GM21529 (cell line): ENCODE measurements around the gene RAB11FIP4.

ENCODE experiments used
- ATAC-seq: cut with Tn5 transposase; IDR thresholded peaks from one replicate; pipeline ENCODE4 v1.9.1; 2021; ENCODE audit not compliant: unreplicated experiment

Gene RAB11FIP4

DNA sequence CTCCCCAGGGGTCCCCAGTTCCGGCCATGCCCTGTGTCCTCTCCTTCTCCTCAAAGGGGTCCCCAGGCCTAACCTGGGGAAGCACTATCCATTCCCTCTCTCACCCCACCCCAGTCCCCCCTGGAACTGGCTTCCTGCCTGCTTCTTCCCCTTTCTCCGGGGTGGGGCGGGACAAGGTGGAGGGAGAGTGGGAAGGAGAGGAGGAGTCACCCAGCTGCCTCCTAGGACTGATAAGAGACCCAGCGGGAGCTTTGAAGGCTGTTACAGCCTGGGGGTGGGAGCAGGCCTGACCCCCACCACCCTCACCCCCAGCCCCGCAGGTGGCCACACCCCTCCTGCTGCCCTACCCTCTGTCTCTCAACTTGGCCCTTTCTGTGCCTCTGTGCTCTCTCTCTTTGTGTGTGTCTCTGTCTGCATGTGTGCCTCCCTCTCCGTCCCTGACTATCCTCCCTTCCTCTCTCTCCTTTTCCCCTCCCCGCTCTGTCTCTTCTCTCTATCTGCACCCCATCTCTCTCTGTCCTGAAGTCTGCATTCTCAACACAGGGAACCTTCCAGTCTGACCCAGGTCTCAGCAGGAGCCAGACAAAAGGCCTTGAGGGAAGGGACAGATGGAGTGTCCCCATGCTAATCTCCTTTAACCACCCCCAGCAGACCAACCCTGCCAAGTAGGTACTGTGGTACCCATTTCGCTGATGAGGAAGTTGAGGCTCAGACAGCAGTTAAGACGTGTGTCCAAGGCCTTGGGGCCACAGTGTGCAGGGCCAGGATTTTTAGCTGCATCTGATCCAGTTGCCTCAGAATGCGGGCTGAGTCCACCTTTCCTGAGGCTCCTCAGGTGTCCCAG lies 66.1 kb downstream of the RAB11FIP4 start:
- ATAC-seq: no peak

DNA sequence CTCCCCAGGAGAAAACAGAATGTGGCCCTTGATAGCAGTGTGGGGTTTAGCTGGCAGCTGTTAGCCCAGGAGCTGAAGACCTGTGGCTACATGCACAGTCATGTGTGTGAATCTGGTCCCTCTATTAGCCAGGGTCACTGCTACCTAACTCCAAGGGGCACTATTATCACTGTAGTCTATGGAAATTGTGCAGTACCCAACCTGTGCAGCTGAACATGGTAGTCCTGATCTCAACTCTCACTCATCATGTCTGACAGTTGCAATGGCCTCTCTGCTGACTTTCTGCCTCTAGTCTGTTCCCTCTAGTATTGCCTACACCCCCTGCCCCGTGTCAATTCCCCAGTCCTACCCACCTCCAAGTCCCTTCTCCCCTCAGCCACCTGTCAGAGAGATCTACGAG lies 67.4 kb downstream of the RAB11FIP4 start:
- no peak for ATAC-seq

DNA sequence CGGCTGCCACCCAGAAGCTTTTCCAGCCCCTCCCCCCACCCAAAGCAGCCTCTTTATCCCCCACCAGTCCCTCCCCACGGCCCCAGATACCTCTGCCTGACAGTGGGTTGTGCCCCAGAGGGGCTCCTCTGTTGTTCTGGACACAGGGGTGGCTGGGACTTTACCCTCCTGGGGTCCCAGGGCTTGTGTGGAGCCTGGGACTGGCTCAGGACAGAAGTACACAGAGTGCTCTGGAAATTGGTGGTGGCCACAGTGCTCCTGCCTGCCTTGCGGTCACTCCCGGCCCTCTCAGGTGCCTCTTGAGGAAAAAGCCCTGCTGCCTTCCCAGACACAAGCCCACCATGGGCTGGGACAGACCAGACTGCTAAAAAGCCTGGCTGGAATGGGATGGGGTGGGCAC lies 68.2 kb downstream of the RAB11FIP4 start:
- ATAC-seq: no peak

DNA sequence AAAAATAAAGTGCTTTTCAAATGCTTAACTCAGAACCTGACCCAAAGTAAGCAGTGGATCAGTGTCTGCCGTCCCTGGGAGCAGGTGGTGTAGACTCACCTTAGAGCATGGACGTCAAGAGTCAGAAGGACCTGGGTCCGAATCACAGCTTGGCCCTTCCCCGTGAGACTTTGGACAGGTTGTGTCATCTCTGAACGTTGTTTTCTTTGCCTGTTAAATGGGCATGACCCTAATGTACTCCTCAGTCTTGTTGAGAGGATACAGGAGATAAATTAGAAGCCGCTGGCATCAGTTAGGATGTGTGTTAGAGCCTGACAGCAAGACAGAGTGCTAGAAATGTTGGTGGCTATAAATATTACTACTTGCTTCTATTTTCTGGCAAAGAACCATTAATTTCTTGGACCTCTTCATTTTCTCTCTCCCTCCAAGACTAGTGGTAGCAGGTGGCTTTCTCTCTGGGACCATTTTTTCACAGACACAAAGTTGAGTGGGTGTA lies 68.8 kb downstream of the RAB11FIP4 start:
- no peak for ATAC-seq

DNA sequence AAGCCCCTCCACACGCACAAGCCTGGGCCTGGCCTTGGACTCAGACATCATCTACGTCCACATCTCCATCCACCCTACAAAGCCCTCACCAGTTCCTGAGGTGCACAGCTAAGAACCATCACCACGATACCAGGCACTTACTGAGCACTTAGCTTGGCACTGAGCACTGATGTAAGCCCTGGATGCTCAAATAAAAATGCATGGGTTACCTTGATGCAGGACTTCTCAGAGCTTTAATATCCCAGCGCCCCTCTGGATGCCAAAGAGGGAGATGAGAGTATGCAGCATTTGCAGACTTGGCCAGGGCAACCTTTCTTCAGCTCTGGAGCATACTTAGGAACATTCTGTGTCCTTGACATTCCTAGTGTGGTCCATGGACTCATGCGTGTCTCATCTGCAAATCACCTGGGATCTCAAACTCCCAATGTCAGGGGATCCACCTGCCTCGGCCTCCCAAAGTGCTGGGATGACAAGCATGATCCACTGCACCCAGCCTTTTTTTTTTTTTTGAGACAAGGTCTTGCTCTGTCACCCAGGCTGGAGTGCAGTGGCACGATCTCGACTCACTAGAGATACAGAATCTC lies 69.8 kb downstream of the RAB11FIP4 start:
- ATAC-seq: no peak

DNA sequence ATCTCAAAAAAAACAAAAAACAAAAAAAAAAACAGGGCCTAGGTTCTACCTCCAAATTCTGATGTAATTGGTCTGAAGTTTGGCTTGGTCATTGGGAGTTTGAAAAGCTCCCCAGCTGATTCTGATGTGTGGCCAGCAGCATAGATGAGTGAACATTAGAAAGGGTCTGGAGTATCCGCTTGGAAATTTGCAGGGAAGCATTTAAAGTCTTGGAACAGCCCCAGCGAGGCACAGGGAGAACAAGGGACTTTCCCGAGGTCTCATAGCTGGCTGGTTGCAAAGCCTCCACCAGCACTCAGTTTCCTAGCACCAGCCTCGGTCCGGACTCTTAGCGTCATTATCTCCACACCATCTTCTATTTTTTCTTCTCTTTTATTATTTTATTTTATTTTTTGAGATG lies 70.8 kb downstream of the RAB11FIP4 start:
- ATAC-seq: no peak

DNA sequence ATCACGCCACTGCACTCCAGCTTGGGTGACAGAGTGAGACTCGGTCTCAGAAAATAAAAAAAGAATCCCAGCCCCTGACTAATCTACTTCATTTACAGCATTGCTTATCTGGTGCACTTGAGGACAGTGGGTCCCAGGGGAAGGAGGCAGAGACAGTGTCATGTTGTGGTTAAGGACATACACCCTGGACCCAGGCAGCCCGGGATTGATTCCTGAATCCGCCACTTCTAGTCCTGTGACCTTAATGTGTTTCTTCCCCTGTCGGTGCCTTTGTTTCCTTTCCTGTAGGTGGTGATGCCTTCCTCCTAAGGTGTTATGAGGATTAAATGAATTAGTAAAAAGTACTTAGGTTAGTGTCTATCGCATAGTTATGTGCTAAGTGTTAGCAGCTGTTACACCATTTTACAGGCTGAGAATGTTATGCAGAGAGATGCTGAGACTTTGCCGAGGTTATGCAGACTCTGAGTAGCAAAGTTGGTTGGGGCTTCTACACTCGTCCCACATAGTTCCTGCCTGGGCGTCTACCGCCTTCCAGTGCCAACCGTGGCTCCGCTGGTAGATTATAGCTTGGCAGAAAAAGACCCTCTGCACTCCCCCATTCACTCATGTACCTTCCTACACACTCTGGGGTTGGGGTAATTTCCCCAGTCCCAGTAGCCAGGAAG lies 74.8 kb downstream of the RAB11FIP4 start:
- no peak for ATAC-seq

DNA sequence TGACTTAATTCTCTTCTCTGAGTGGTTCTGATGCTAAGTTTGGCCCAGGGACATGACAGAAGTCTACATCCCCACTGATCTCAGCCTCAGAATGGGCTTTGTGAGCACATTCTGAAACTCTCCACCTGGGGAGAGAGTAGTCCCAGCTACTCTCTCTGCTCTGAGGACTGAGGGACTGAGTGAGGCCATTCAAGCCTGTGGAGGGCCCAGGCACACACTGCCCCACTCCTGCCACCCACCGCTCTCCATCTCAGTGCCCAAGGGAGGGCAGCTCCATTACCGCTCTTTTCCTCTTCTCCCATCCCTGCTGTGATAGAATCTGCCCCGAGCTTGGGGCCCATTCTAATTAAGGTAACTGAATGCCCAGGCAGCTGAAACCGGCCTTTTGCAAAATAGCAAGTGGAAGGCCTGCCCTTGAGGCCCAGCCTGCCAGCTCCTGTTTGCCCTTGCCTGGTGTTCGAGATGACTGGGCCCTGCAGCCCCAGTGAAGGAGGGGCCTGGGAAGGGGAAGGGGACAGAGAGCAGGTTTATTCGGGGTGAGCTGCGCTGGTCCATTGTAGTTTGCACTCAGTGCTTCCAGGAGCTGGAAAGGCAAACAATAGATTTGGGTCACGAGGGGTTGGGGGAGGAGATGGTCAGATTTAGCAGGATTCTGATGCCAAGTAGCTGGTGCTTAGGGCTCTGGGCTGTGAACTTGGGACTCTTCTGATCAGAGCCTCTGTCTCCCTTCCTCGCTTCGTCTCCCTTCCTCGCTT lies 76.2 kb downstream of the RAB11FIP4 start:
- ATAC-seq: no peak

DNA sequence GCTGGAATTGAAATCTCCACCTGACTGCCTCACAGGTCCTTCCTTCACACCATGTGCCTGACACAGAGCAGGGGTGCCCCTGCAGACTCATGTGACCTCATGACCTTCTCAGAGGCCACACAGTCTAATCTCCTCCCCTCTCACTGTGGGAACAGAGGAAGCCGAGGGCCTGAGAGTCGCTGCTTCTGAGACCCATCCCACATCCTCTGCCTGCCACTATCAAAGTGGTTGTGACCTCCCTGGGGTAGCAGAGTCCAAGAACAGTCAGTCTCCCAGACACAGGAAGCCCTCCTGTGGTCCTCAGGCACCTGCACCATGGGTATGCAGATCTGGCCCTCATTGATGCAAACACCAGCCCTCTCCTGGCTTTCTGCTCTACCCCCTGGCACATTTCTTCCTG lies 78.5 kb downstream of the RAB11FIP4 start:
- no peak for ATAC-seq

DNA sequence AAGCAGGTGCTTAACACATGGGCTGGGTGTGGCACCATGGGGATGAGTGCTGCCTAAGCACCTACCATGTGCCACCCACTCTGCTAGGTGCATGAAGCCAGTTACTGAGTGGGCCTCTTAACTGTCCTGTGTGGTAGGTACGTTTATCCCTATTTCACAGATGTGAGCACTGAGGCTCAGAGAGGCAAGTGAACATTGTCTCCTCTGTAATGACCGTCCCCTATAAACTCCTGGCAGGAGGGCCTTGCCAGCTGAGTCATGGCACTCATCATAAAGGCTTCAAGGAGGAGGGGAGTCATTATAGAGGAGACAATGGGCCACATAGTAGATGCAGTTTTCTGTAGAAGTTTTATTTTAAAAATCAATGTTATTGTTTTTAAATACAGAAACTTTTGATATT lies 79.1 kb downstream of the RAB11FIP4 start:
- no peak for ATAC-seq

DNA sequence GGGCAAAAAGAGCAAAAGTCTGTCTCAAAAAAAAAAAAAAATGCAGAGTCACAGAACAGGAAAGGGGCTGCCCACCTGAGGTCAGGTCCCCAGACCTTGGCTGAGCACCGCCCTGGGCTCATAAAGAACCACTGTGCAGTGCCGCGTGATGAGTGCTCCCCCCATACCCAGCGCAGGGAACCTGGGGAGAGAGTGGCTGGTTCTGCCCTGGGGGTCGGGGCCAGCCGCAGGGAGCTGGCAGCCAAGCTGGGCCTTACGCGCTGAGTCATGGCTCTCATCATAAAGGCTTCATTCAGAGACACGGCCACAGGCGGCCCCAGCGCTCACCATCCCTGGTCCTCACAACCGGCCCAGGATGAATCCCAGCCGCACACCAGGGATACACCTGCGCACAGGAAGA lies 80.7 kb downstream of the RAB11FIP4 start:
- ATAC-seq: no peak

DNA sequence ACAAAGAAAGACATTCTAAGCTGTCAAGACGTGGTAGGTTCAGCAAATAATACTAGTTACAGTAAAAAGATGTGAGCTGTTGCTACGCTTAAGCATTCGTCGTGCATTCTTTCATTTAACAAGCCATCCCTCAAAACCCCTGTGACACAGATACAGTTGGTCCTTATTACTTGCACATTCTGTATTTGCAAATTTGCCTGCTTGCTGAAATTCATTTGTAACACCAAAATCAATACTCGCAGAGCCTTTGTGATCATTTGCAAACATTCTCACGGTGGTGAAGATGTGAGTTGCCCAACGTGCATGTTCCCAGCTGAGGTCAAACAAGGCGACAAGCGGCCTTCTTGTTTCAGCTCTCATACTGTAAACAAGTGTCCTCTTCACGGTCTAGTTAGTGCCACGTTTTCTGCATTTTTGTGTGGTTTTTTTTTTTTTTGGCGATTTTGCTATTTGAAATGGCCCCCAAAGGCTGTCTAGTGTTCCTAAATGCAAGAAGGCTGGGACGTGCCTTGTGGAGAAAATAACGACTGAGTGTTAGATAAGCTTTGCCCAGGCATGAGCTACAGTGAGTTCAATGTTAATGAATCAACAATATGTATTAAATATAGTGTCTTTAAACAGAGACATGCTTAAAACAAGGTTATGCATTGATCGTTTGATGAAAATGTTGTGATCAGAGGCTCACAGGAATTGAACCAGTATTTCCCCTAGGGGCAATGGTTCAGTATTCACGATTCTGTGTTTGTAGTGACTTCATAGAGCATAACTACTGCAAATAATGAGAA lies 84.1 kb downstream of the RAB11FIP4 start:
- no peak for ATAC-seq

DNA sequence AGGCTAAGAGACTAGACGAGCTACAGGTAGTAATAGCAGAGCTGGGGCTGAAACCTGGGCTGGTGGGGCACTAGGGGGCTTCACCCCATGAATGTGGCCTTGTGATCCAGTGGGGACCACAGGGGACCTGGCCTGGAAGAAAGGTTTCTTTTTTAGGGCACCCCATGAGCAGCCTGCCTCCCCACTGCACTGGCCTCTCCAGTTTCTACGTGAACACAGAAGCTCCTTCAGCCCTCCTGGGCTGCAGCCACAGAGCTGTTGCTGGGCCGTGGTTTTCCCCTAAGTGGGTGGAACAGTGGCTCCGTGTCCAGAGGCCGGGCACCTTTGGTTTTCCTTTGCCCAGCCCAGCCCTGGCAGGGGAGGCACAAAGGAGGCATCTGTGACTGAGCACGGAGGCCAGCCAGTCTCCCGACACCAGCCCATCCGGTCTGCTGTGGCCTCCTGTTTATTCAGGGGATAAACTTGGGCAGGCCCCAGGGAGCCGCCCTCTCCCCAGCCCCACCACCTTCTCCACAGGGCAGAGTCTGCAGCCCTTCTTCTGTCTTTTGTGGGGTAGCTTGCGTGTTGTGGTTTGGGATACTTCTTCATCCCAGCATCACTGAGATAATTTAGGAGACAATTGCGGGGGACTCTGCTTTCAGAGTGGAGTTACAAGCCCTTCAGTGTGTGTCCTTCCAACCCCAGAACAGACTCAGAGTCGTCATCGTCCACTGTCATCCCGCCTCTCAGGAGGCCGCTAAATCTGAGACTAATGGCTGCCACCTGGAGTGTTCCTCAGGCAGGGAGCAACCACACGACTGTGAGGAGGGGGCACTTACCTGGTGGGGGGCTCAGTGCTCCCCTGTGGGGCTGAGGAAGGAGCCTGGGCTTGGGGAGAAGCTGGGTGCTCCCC lies 85.3 kb downstream of the RAB11FIP4 start:
- ATAC-seq: no peak

DNA sequence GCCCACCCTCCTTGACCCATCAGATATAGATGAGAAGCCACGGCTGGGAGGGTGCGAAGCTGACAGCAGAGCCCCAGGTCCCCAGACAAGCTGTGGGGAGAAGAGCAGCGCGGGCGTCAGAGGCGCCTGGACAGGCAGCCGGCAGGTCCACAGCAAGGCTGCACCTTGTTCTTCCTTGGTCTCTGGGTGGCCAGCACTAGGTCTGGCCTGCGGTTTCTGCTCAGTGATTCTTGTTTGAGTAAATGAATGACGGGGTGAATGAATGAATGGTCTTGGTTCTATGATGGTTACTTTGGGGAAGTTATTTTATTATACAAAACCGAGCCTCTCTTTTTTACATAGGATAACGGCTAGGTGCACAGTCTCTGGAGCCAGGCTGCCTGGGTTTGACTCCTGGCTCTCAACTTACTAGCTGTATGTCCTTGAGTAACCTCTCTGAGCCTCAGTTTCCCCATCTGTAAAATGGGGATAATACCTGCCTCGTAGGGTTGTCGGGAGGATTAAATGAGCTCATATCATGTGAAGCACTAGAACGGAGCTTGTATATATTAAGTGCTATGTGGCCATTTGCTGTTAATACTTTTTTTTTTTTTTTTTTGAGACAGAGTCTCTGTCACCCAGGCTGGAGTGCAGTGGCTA lies 86.1 kb downstream of the RAB11FIP4 start:
- no peak for ATAC-seq

DNA sequence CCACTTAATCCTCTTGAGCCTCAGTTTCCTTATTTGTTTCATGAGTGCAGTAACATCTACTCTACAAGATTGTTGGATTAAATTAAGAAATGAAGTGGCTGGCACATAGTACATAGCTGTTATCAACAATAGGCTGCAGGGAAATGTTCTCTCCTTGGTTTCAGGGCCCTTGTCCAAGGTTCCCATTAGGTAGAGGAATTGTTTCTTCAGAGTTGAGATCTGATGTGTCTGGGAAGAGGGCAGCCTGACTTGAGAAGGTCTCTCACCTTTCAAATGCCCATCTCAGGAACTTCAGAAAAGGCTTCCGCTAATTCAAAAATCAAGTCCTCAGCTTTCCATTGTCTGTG lies 87.6 kb downstream of the RAB11FIP4 start:
- ATAC-seq: no peak

DNA sequence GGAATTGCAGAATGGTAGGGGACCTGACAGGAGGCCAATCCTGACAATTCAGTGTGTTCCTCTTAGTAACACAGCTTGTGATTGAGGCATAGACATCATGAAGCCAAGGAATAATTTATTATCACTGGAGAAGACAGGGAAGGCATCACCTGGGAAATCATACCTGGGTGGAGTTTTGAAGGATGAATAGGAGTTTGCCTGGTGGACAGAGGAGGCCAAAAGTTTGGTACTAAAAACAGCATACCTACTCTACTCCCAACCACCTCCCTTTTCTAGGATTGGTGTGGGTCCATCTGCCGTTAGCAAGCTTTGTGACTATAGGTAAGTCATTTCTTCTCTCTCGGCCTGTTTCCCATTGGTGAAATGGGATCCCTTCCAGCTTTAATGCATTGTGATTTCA lies 88.0 kb downstream of the RAB11FIP4 start:
- ATAC-seq: no peak

DNA sequence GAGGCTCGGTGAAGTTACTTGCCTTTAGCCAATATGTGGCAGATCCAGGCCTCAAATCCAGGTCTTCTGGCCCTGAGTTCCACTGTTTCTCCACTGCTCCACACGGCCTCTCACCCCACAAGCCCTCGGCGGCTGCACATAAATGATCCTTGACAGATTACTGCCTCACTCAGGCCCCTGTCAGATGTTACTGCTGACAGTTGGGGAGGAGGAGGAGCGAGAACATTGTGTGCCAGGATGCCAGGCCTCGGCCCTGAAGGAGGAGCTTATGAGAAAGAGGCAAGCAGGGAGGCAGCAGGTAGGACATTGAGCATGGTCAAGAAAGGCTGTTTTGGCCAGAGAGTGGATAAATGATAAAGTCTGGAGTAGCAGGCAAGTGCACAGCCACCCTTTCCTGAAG lies 88.6 kb downstream of the RAB11FIP4 start:
- no peak for ATAC-seq

DNA sequence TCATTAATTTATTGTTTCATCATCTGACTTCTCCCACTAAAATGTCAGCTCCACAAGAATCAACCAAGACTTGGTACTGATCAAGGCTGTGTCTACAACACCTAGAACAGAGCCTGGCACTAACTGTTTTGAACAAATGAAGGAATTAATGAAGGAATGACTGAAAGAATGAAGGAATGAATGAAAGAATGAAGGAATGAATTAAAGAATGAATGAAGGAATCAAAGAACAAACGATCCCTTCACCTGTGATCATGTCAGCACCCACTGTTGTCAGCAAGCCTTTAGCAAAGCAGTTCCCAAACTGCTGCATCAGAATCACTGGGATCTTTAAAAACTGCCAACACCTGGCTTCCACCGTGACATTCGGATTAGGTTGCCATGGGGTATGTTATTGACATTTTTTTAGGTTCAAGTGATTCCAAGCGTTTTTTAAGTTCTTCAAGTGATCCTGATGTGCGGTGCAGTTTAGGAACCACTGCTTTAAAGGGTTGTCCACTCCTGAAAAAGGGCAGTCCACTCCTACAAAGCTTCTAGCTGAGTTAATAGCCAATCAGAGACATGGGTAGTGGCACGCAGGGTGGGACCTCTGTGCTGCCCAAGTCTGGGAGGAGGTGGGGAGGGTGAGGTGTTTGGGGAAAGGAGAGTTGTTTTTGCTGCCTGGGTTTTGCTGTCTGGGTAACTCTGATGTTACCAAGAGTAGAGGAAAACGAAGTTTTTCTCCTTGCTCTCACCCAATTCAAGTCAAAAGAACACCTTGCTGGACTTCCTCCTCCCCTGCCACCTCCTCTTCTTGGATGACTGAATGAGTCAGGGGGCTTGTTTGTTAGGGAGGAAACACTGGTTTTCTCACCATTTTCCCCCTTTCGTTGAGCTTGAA lies 89.7 kb downstream of the RAB11FIP4 start:
- no peak for ATAC-seq
